GM18519 (cell line): ENCODE results near the gene COL19A1.

ENCODE experiments used
- ATAC-seq: cut with Tn5 transposase; IDR thresholded peaks from one replicate; pipeline ENCODE4 v1.9.1; 2021; ENCODE audit warnings: mild to moderate bottlenecking, moderate library complexity; ENCODE audit not compliant: unreplicated experiment, low FRiP score

COL19A1 gene

DNA sequence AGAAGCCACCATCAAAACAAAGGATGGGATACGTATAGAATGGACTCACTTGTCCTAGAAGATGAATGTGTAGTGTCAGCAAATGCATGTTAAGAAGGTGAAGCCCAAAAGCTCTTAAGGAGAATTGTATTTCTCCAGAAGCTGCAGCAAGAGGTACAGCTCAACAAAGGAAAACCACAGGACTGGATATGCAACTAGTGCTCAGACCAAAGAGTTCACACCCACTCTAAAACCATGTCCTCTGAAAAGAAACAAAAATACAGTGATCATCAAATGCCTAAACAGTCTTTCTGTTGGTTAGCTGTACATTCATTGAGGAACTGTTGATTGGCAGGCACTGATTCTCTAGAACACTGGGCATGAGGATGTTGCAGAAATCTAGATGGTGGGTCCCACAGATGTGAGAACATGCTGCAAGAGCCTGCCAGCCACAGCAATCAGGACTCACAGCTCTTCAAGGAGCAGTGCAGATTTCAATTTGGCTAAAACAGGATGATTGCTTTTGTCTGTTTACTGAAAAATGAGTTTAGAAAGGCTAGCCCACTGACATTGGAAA is 342.0 kb downstream of the COL19A1 start:
- no peak for ATAC-seq

- ATAC-seq, result no peak
Measured at GRCh38 chr6:70210462-70210861, 344.1 kb downstream of the COL19A1 start.

GRCh38 chr6:70215460-70216108 is 349.2 kb downstream of the COL19A1 start:
- ATAC-seq, result no peak

GRCh38 chr6:70216767-70217166 is 350.4 kb downstream of the COL19A1 start:
- no peak for ATAC-seq

GRCh38 chr6:70219943-70220613 is 353.7 kb downstream of the COL19A1 start:
- ATAC-seq, result no peak

GRCh38 chr6:70221025-70221714 is 354.8 kb downstream of the COL19A1 start:
- no peak for ATAC-seq

- ATAC-seq, result no peak
Measured at GRCh38 chr6:70221715-70222438, 355.5 kb downstream of the COL19A1 start.

DNA sequence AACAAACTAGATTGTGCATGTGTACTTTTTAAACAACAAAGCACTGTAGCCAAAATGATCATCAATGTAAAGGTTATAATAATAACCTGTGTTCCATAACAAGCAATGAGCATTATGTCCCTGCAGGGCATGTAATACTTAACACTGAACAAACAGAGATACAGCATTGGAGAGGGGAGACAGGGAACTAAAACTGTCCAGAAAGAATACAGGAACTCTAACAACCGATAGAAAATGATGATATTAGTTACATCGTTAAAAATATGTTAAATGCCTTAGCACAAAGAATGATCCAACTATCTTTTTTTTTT is 356.0 kb downstream of the COL19A1 start:
- ATAC-seq, result no peak

GRCh38 chr6:70225055-70225454 is 358.7 kb downstream of the COL19A1 start:
- no peak for ATAC-seq

DNA sequence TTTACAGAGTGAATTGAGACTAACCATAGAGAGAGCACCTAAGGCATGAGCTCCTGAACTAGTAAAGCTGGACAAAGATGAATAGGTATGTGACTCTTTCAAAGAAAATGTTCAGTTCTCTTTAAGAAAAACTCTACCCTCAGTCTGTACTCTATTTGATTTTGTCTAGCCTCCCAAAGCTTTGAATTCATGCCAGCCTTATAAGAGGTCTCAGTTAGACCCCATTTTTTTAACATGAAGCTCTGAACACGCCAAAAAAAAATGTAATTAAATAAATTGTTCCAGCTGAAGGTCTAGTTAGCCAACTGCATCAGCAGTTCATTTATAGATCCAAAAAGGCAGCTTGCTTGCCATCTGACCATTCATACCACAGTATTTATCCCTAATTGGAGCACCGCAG is 365.0 kb downstream of the COL19A1 start:
- ATAC-seq, result no peak

- no peak for ATAC-seq
Measured at GRCh38 chr6:70234561-70235236, 368.3 kb downstream of the COL19A1 start.

GRCh38 chr6:70236343-70236742 is 370.0 kb downstream of the COL19A1 start:
- ATAC-seq, result no peak

GRCh38 chr6:70241031-70241430 is 374.7 kb downstream of the COL19A1 start:
- no peak for ATAC-seq

DNA sequence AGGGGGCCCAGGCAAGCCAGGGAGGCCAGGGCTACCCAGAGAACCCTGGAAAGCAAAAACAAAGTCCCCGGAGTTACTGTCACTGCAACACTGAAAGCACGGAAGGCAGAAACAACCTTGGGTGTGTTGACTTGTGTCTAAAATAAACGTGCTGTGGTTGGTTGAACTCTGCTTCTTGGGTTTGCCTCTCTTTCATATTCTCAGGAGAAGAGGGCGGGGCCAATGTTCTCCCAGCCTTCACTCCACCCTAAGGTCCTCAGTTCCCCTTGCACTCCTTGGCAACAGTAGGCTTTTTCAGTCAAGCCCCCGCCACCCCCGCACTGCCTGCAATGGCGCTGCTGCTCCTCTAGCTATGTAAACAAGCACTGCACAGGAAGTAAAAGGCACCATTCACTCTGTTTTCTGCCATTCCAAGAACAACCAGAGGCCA is 375.6 kb downstream of the COL19A1 start:
- ATAC-seq, result no peak

GRCh38 chr6:70246118-70246517 is 379.8 kb downstream of the COL19A1 start:
- no peak for ATAC-seq

- ATAC-seq, result no peak
Measured at GRCh38 chr6:70252604-70253003, 386.2 kb downstream of the COL19A1 start.

DNA sequence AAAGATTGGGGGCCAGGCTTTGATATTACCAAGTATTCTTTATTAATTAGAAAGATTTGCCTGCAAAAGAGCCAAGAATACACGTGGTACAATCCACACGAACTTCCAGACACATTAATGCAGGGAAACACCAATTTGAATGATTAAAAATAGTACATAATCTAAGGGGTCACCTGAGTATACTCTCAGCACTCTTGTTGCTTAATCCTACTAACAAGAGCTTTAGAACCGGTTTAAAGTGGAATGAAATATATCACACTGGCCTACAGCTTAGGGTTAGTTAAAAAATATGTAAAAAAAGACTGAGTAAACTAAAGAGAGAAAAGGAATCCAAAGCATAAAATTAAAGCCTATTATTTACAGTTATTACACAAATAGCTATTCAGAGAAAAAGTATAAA is 387.6 kb downstream of the COL19A1 start:
- ATAC-seq, result no peak

- ATAC-seq, result no peak
Measured at GRCh38 chr6:70254784-70255183, 388.4 kb downstream of the COL19A1 start.

GRCh38 chr6:70257768-70258273 is 391.5 kb downstream of the COL19A1 start:
- no peak for ATAC-seq

- ATAC-seq, result no peak
Measured at GRCh38 chr6:70258483-70258882, 392.1 kb downstream of the COL19A1 start.
